Heart right ventricle (tissue), 16 donors: ENCODE measurements around the gene MYO7B. TPM values are rescaled to one million over a fixed set of nuclear protein-coding genes. Genes with fewer than 3 reads are reported as not detected.

Source experiments
- ATAC-seq, 8 donors: fragments of 200-7000 bp; cut with Tn5 transposase; one replicate each; pipeline ENCODE4 v1.9.1; 2020; ENCODE audit warnings: mild to moderate bottlenecking in 8 of 8, moderate library complexity in 8 of 8, moderate number of reproducible peaks in 1 of 8
- DNase-seq, 2 donors: peaks; one replicate each; pipeline ENCODE4 v3.0.0-alpha.2; 2020
- H3K27ac ChIP-seq, 10 donors: fragments of 200-600 bp; sonication (generic) in 2 of 10; one replicate each; pipeline versions ENCODE4 v1.5.0 to v1.8.0; 2020 to 2022; ENCODE audit warnings: mild to moderate bottlenecking in 3 of 10
- H3K27me3 ChIP-seq, 7 donors: fragments of 200-600 bp; one replicate each; pipeline ENCODE4 v1.8.0; 2021 to 2022; ENCODE audit warnings: mild to moderate bottlenecking in 2 of 7
- H3K36me3 ChIP-seq, 9 donors: fragments of 200-600 bp; sonication (generic) in 1 of 9; one replicate each; pipeline versions ENCODE4 v1.5.0 to v1.8.0; 2020 to 2022; ENCODE audit warnings: mild to moderate bottlenecking in 2 of 9
- H3K4me1 ChIP-seq, 9 donors: fragments of 200-600 bp; sonication (generic) in 1 of 9; one replicate each; pipeline versions ENCODE4 v1.5.0 to v1.8.0; 2020 to 2022; ENCODE audit warnings: mild to moderate bottlenecking in 4 of 9
- H3K4me3 ChIP-seq, 10 donors: fragments of 200-600 bp; sonication (generic) in 2 of 10; one replicate each; pipeline versions ENCODE4 v1.5.0 to v1.8.0; 2020 to 2022; ENCODE audit warnings: mild to moderate bottlenecking in 7 of 10, moderate library complexity in 2 of 10
- H3K9me3 ChIP-seq, 11 donors: fragments of 200-600 bp in 10 of 11; sonication (generic) in 2 of 11; one replicate each; pipeline versions ENCODE4 v1.5.0 to v1.8.0; 2013 to 2022; ENCODE audit warnings: mild to moderate bottlenecking in 2 of 11, control low read depth in 1 of 11, moderate library complexity in 1 of 11
- CTCF ChIP-seq, 9 donors: fragments of 200-600 bp; sonication (generic) in 2 of 9; IDR thresholded peaks; one replicate each; pipeline versions ENCODE4 v1.5.0 to v1.8.0; 2021 to 2022; ENCODE audit warnings: antibody characterized with exemption in 9 of 9, mild to moderate bottlenecking in 5 of 9, moderate library complexity in 1 of 9
- WGBS, 2 donors: extraction: QIAGEN DNeasy Blood & Tissue Kit; methylation state at CpG; one replicate each; pipeline ENCODE4 v1.1.7; 2013; ENCODE audit warnings: inconsistent platforms in 1 of 2; 5-methylcytosine and 5-hydroxymethylcytosine counted together
- intact Hi-C, 10 donors: fragments of 100-400 bp; cut with DNase I; formaldehyde crosslinking; loops; one replicate each; pipeline versions ENCODE4 v1.11.1 to v1.14.2; 2022
- polyA plus RNA-seq, 2 donors: library from polyadenylated mRNA; stranded (reverse); fragments of 200-250 nt; gene quantifications; one replicate each; pipeline ENCODE4 v1.2.3, GENCODE V29; 2013
- total RNA-seq, 10 donors: library from RNA; stranded (reverse); fragmentation: NEBNext Ultra II Directional in 3 of 10; extraction: Animal tissue kit (Norgen Biotek cat#: 25700) in 3 of 10; gene quantifications; one replicate each; pipeline versions ENCODE4 v1.2.1 to v1.2.4, GENCODE V29; 2021 to 2023
- donor health status: Arrhythmogenic right ventricular cardiomyopathy.
- donor health status: ischemic (EF 13 %, LVEDD 7.1; RV severe dilation, severe dysfunction).
- donor health status: healthy with polysubstance abuse.
- donor health status: DM: no; HTN: yes; CAD: no.
- donor health status: DM: no; HTN: no; CAD: no.
- donor health status: ischemic (EF 25% LVEDD 6.9; RV normal size, moderate dysfunction).
- donor health status: ischemic (EF 25% LVEDD 5.7; RV mildly dilated, moderate dysfunction).
- donor health status: healthy.
- donor health status: DM: yes; HTN: yes; CAD: no.
- donor health status: Ischemic cardiomyopathy.
- donor health status: ischemic (EF 35%, LVEDD 5.7; RV mildly dilated, moderate dysfunction).
- donor health status: nonischemic (EF 11% LVEDD 7.7; RV severe dilation, severe dysfunction).
- donor health status: DM: yes; HTN: yes; CAD: no.
- donor health status: PGD.
- donor health status: ischemic (EF 29% LVEDD 5.4; RV normal size, mild dysfunction).
- donor health status: nonischemic (EF 23%, LVEDD 6.1; RV moderate dilation, normal function).

Gene MYO7B
- total and polyA plus RNA-seq, 12 donors: 0.42 to 2.3 (median 0.90) TPM

- ATAC-seq: peak in 2 of 8 donors; percentile 1 to 3
- peak in 1 of 2 donors; percentile 44 for DNase-seq
- H3K36me3 ChIP-seq: peaks cover 0 to 20% (median 3%) of the 10 kb centered on the region in 9 donors
- H3K27me3 ChIP-seq: no peaks in the 10 kb centered on the region
- peaks cover 28 to 98% (median 73%) of the 10 kb centered on the region in 9 donors for H3K4me1 ChIP-seq
- WGBS, 2 donors: 46 to 50% methylated on average over 16 of the region's 16 CpGs
- H3K27ac ChIP-seq: peak overlapping the region; percentile 19 to 95 (median 65)
- H3K4me3 ChIP-seq: no peak overlapping the region
- intact Hi-C loops: loop anchor here in 2 of 10 donors (5.0 to 10.0 kb wide), 2 partner anchors 43 to 61 kb away; partner anchors contain the start of gene LIMS2 (in 1 of the 2)
- no peaks in the 10 kb centered on the region for H3K9me3 ChIP-seq
- TF ChIP-seq CTCF (IDR thresholded peaks at IDR 0.05): no peak
Measured at GRCh38 chr2:127634066-127634617, 98.7 kb downstream of the MYO7B start.

- ATAC-seq (no peak), DNase-seq (peak in 1 of 2 donors; percentile 16)
- Histone ChIP-seq H3K36me3 (peaks cover 0 to 27% (median 3%) of the 10 kb centered on the region in 9 donors), H3K9me3 (no peaks in the 10 kb centered on the region), H3K27me3 (no peaks in the 10 kb centered on the region), H3K27ac (peak overlapping the region in 8 of 10 donors; percentile 19 to 95 (median 73)), H3K4me3 (no peak overlapping the region), H3K4me1 (peaks cover 28 to 98% (median 73%) of the 10 kb centered on the region in 9 donors)
- TF ChIP-seq CTCF (IDR thresholded peaks at IDR 0.05): no peak
- WGBS, 2 donors: 91% methylated on average over 17 of the region's 17 CpGs
- intact Hi-C loops: loop anchor here in 3 of 10 donors (5.0 to 10.0 kb wide), 2 partner anchors 42 to 60 kb away; partner anchors contain the start of gene LIMS2 (in 2 of the 3)
Measured at GRCh38 chr2:127634626-127635379, 99.3 kb downstream of the MYO7B start.

- H3K9me3 ChIP-seq: no peaks in the 10 kb centered on the region
- H3K27me3 ChIP-seq: no peaks in the 10 kb centered on the region
- no peak for TF ChIP-seq CTCF (IDR thresholded peaks at IDR 0.05)
- WGBS, 2 donors: 93 to 95% methylated on average over 19 of the region's 19 CpGs
- no peak for ATAC-seq
- intact Hi-C loops: loop anchor here in 2 of 10 donors (5.0 to 10.0 kb wide), 2 partner anchors 42 to 59 kb away; partner anchors contain the start of gene LIMS2 (in 1 of the 2)
- peak overlapping the region in 8 of 10 donors; percentile 74 to 95 (median 88) for H3K27ac ChIP-seq
- peaks cover 0 to 35% (median 3%) of the 10 kb centered on the region in 9 donors for H3K36me3 ChIP-seq
- peaks cover 28 to 99% (median 72%) of the 10 kb centered on the region in 9 donors for H3K4me1 ChIP-seq
- peak in 1 of 2 donors; percentile 23 for DNase-seq
- no peak overlapping the region for H3K4me3 ChIP-seq
Measured at GRCh38 chr2:127635380-127636237, 100.1 kb downstream of the MYO7B start.
